ENCODE measurements around the gene EP400. TPM values are rescaled to one million over a fixed set of nuclear protein-coding genes. Genes with fewer than 3 reads are reported as not detected.

EP400 gene
- total and polyA plus RNA-seq, 2 of the 8 experiments (the other 6 are each of a cell fraction or from before 2014, with no cell fraction given), result 13.1 to 69.7 TPM

DNA sequence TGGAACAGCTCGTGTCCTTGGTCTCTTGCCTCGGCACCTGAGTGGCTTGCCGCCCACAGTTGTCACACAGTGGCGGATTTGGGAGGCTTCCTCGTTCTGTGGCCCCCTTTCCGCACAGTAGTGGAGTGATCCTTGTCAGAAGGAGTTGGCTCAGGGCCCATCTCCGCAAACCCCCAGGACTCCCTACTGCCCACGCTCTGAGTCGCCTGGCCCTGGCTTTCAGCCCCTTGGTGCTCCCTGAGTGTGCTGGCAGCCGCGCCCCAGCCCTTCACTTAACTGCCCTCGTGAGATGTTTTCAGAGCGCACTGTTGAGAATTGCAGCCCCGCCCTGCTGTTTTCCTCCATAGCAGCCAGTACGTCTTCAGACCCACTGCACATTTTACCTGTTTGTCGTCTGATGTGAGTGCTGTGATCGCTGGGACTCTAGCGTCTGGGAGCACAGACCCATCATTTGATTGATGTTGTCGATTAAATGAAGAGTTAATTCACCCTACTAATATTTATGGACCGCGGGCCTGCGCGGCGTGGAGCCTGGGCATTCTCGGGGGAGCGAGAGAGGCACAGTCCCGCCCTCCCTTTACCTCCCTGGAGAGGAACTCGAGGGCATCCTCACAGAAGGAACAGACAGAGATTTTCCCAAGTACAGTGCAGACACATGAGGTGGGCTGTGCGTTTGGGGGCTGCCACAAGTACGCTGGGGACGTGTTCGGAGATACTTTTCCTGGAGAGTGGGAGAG, 102.6 kb downstream of the EP400 start:
- no peak overlapping the region for H3K4ac ChIP-seq (replicated peaks; ENCODE audit: insufficient read length, low read depth, low read length)
- H3K79me1 ChIP-seq (ENCODE audit: low read depth, low read length), result peaks cover 6% of the 10 kb centered on the region; the same call in 1 of the 2 replicates
- no peaks in the 10 kb centered on the region for H3K27me3 ChIP-seq (replicated peaks in 1 of 4; ENCODE audit: control insufficient read depth in 3 of 4, extremely low read depth in 1 of 4, insufficient read depth in 3 of 4, low read length in 3 of 4)
- H4K8ac ChIP-seq (ENCODE audit: extremely low read depth, insufficient read depth, low read length), result no peak overlapping the region
- H3K23ac ChIP-seq (ENCODE audit: insufficient read length), result no peak overlapping the region
- no peaks in the 10 kb centered on the region for H3K9me3 ChIP-seq (ENCODE audit: insufficient read depth in 2 of 2, low read depth in 1 of 2, low read length in 1 of 2)
- H3K4me3 ChIP-seq (ENCODE audit: extremely low read depth in 1 of 4, insufficient read depth in 2 of 4, low read depth in 3 of 4, low read length in 4 of 4), result no peak overlapping the region
- H3K56ac ChIP-seq (replicated peaks; ENCODE audit: insufficient read length, low read depth, low read length), result no peak overlapping the region
- no peak overlapping the region for H3K18ac ChIP-seq (ENCODE audit: extremely low read depth, low read length)
- H2AK5ac ChIP-seq (ENCODE audit: low read depth, low read length), result no peak overlapping the region
- H2BK20ac ChIP-seq (ENCODE audit: low read length), result no peak overlapping the region
- no peak overlapping the region for H2BK5ac ChIP-seq (ENCODE audit: low read depth, low read length)
- POLR2A ChIA-PET (ENCODE audit: partially characterized antibody), result no interaction called here
- peaks cover 0 to 5% of the 10 kb centered on the region in 2 experiments for H4K20me1 ChIP-seq (replicated peaks in 1 of 2; ENCODE audit: control insufficient read depth in 1 of 2, insufficient read depth in 2 of 2, low read length in 2 of 2)
- peaks cover 24 to 61% (median 51%) of the 10 kb centered on the region in 4 experiments for H3K36me3 ChIP-seq (ENCODE audit: control insufficient read depth in 2 of 4, insufficient read depth in 4 of 4, low read length in 3 of 4)
- 92% methylated on average over 32 of the region's 32 CpGs; no CpG with 5 or more reads in 1 of the 2 experiments for WGBS, 2 experiments (ENCODE audit: extremely low coverage in 1 of 2, insufficient coverage in 1 of 2, insufficient read length in 1 of 2, insufficient replicate concordance in 2 of 2, low coverage in 1 of 2, low lambda C conversion rate in 2 of 2, missing lambda C conversion rate in 1 of 2)
- no peak overlapping the region for H4K91ac ChIP-seq (replicated peaks; ENCODE audit: insufficient read length, low read length)
- H3K4me1 ChIP-seq (replicated peaks in 1 of 4; ENCODE audit: control insufficient read depth in 3 of 4, insufficient read depth in 4 of 4, low read length in 3 of 4), result peaks cover 0 to 3% (median 0%) of the 10 kb centered on the region in 4 experiments; a peak in 4 of 7 replicates
- no peak overlapping the region for H4K5ac ChIP-seq (ENCODE audit: insufficient read length, low read depth, low read length)
- FAIRE-seq, result no peak
- H2BK12ac ChIP-seq (ENCODE audit: low read depth, low read length), result 0 out of 2 replicates have a peak overlapping the region, but pooled peaks have one; percentile 9
- H3K14ac ChIP-seq (ENCODE audit: insufficient read length), result no peak overlapping the region
- H3K27ac ChIP-seq (ENCODE audit: low read depth, low read length), result no peak overlapping the region
- no peak overlapping the region for H2BK15ac ChIP-seq (ENCODE audit: low read length)
- no peak for DNase-seq (ENCODE audit: low read depth in 1 of 2, low spot score in 2 of 2)
- peaks cover 4% of the 10 kb centered on the region; the same call in 1 of the 2 replicates for H3K23me2 ChIP-seq (ENCODE audit: low read depth, low read length)
- peaks cover 0 to 7% of the 10 kb centered on the region in 2 experiments; a peak in 1 of 4 replicates for H3K79me2 ChIP-seq (ENCODE audit: control insufficient read depth in 1 of 2, insufficient read depth in 2 of 2, low read length in 2 of 2)
- H2BK120ac ChIP-seq (replicated peaks; ENCODE audit: low read depth, low read length), result no peak overlapping the region
- CTCF ChIA-PET (ENCODE audit: partially characterized antibody), result interaction anchor here (0.5 to 1.5 kb wide), 9 partner anchors 9 to 576 kb away, joined by 3 to 8 read pairs (median 3); no protein-coding TSS in a partner anchor
- H2AFZ ChIP-seq (ENCODE audit: low read length), result no peak overlapping the region
- H3K4me2 ChIP-seq (ENCODE audit: insufficient read depth in 1 of 2, low read depth in 2 of 2, low read length in 2 of 2), result no peak overlapping the region
- H3K9ac ChIP-seq (replicated peaks in 1 of 4; ENCODE audit: extremely low read depth in 1 of 4, low read depth in 3 of 4, low read length in 3 of 4), result no peak overlapping the region
- TF ChIP-seq KDM4A (IDR thresholded peaks at IDR 0.05; ENCODE audit: low read depth, low read length, severe bottlenecking) (no peak), SUZ12 (IDR thresholded peaks at IDR 0.05; ENCODE audit: low read length) (no peak), SIX5 (IDR thresholded peaks at IDR 0.05; ENCODE audit: low read depth, low read length) (no peak), RBBP5 (IDR thresholded peaks at IDR 0.05; ENCODE audit: borderline replicate concordance, low read depth, low read length) (no peak), GTF2F1 (IDR thresholded peaks at IDR 0.05; ENCODE audit: borderline replicate concordance, low read depth, low read length) (no peak), BACH1 (IDR thresholded peaks at IDR 0.05; ENCODE audit: low read length) (no peak), ASH2L (IDR thresholded peaks at IDR 0.05; ENCODE audit: low read length) (no peak), POLR2A (IDR thresholded peaks at IDR 0.05; ENCODE audit: control extremely low read depth in 1 of 2, low read depth in 2 of 2, low read length in 2 of 2) (no peak), RFX5 (IDR thresholded peaks at IDR 0.05; ENCODE audit: borderline replicate concordance, low read depth, low read length) (no peak), POLR2AphosphoS5 (IDR thresholded peaks at IDR 0.05; ENCODE audit: low read depth, low read length) (no peak), PHF8 (conservative IDR thresholded peaks at IDR 0.05; ENCODE audit: low read depth, low read length) (no peak), CHD2 (IDR thresholded peaks at IDR 0.05; ENCODE audit: low read length) (no peak), CBX8 (IDR thresholded peaks at IDR 0.05; ENCODE audit: borderline replicate concordance, low read depth, low read length) (no peak)

All from H1 (cell line).